ENCODE results near the gene POLR2H. TPM values are rescaled to one million over a fixed set of nuclear protein-coding genes. Genes with fewer than 3 reads are reported as not detected.

Gene POLR2H
- total RNA-seq, 1 experiment from 2014 or later, result 153 TPM

- no peaks in the 10 kb centered on the region for H3K4me1 ChIP-seq (replicated peaks; ENCODE audit: insufficient read depth)
- H3K4me2 ChIP-seq, result no peak overlapping the region
- no TSS peak for BruUV-seq (replicated peaks)
- no peak overlapping the region for H3K27ac ChIP-seq
- peaks cover 8% of the 10 kb centered on the region for H3K36me3 ChIP-seq (ENCODE audit: low read depth)
- TF ChIP-seq EZH2 (IDR thresholded peaks at IDR 0.05; ENCODE audit: low read depth) (no peak), CTCF (conservative IDR thresholded peaks at IDR 0.05) (no peak)
- H3K79me2 ChIP-seq (ENCODE audit: low read depth), result no peaks in the 10 kb centered on the region
- H2AFZ ChIP-seq, result no peak overlapping the region
- no peaks in the 10 kb centered on the region for H3K9me3 ChIP-seq (ENCODE audit: insufficient read depth, low read depth)
- no peaks in the 10 kb centered on the region for H3K9me2 ChIP-seq (ENCODE audit: insufficient read depth)
- POLR2A ChIA-PET (ENCODE audit: unreplicated experiment), result interaction anchor here (0.7 kb wide), 1 partner anchor 14 kb away, joined by 3 read pairs; no protein-coding TSS in a partner anchor
- peaks cover 38% of the 10 kb centered on the region for H3F3A ChIP-seq (ENCODE audit: insufficient read depth, low read depth)
- intact Hi-C loops (cut with micrococcal nuclease; ENCODE audit: unreplicated experiment), result loop anchor here (5.0 kb wide), 1 partner anchor 429 kb away; no protein-coding TSS in a partner anchor
- DNase-seq, result no peak
- peaks cover 46% of the 10 kb centered on the region for H3K27me3 ChIP-seq (ENCODE audit: insufficient read depth, low read depth)
- no peak overlapping the region for H3K4me3 ChIP-seq
- peaks cover 10% of the 10 kb centered on the region for H4K20me1 ChIP-seq (ENCODE audit: insufficient read depth)
- CTCF ChIA-PET, result interaction anchor here (0.6 to 3.8 kb wide), 4 partner anchors 141 to 544 kb away, joined by 3 to 75 read pairs (median 24); no protein-coding TSS in a partner anchor
Observed at GRCh38 chr3:184372911-184373310, 11.4 kb downstream of the POLR2H start.

- intact Hi-C loops (cut with micrococcal nuclease; ENCODE audit: unreplicated experiment), result loop anchor here (5.0 kb wide), 1 partner anchor 429 kb away; no protein-coding TSS in a partner anchor
- no peaks in the 10 kb centered on the region for H3K9me2 ChIP-seq (ENCODE audit: insufficient read depth)
- no peak overlapping the region for H3K4me2 ChIP-seq
- H2AFZ ChIP-seq, result no peak overlapping the region
- DNase-seq, result peak; percentile 37 to 43
- H3K27ac ChIP-seq, result no peak overlapping the region
- H3K36me3 ChIP-seq (ENCODE audit: low read depth), result peaks cover 3% of the 10 kb centered on the region
- no peaks in the 10 kb centered on the region for H3K9me3 ChIP-seq (ENCODE audit: insufficient read depth, low read depth)
- BruUV-seq (replicated peaks), result no TSS peak
- ChIA-PET POLR2A (ENCODE audit: unreplicated experiment) (interaction anchor here (0.7 kb wide), 1 partner anchor 14 kb away, joined by 3 read pairs; no protein-coding TSS in a partner anchor), CTCF (interaction anchor here (0.7 to 3.8 kb wide), 3 partner anchors 140 to 545 kb away, joined by 3 to 75 read pairs (median 45); no protein-coding TSS in a partner anchor)
- H3K4me1 ChIP-seq (replicated peaks; ENCODE audit: insufficient read depth), result no peaks in the 10 kb centered on the region
- H4K20me1 ChIP-seq (ENCODE audit: insufficient read depth), result peaks cover 9% of the 10 kb centered on the region
- H3F3A ChIP-seq (ENCODE audit: insufficient read depth, low read depth), result peaks cover 33% of the 10 kb centered on the region
- H3K4me3 ChIP-seq, result no peak overlapping the region
- no peaks in the 10 kb centered on the region for H3K79me2 ChIP-seq (ENCODE audit: low read depth)
- no peak for TF ChIP-seq CTCF (conservative IDR thresholded peaks at IDR 0.05)
- TF ChIP-seq EZH2 (IDR thresholded peaks at IDR 0.05; ENCODE audit: low read depth), result no peak
- peaks cover 51% of the 10 kb centered on the region for H3K27me3 ChIP-seq (ENCODE audit: insufficient read depth, low read depth)
Observed at GRCh38 chr3:184373422-184373821, 11.9 kb downstream of the POLR2H start.

- no peaks in the 10 kb centered on the region for H3K36me3 ChIP-seq (ENCODE audit: low read depth)
- DNase-seq, result no peak
- no peak for TF ChIP-seq CTCF (conservative IDR thresholded peaks at IDR 0.05)
- no peak for TF ChIP-seq EZH2 (IDR thresholded peaks at IDR 0.05; ENCODE audit: low read depth)
- H3K27ac ChIP-seq, result no peak overlapping the region
- H3K79me2 ChIP-seq (ENCODE audit: low read depth), result no peaks in the 10 kb centered on the region
- H3K4me1 ChIP-seq (replicated peaks; ENCODE audit: insufficient read depth), result no peaks in the 10 kb centered on the region
- CTCF ChIA-PET, result interaction anchor here (0.6 to 1.2 kb wide), 3 partner anchors 9 to 146 kb away, joined by 3 to 12 read pairs (median 6); no protein-coding TSS in a partner anchor
- H3K27me3 ChIP-seq (ENCODE audit: insufficient read depth, low read depth), result peaks cover 67% of the 10 kb centered on the region
- H2AFZ ChIP-seq, result no peak overlapping the region
- no peaks in the 10 kb centered on the region for H3K9me2 ChIP-seq (ENCODE audit: insufficient read depth)
- H4K20me1 ChIP-seq (ENCODE audit: insufficient read depth), result no peaks in the 10 kb centered on the region
- peaks cover 8% of the 10 kb centered on the region; the same call in 1 of the 2 replicates for H3F3A ChIP-seq (ENCODE audit: insufficient read depth, low read depth)
- H3K4me2 ChIP-seq, result no peak overlapping the region
- no TSS peak for BruUV-seq (replicated peaks)
- intact Hi-C loops (cut with micrococcal nuclease; ENCODE audit: unreplicated experiment), result no loop called here
- no peaks in the 10 kb centered on the region for H3K9me3 ChIP-seq (ENCODE audit: insufficient read depth, low read depth)
- POLR2A ChIA-PET (ENCODE audit: unreplicated experiment), result no interaction called here
- H3K4me3 ChIP-seq, result no peak overlapping the region
Observed at GRCh38 chr3:184375747-184376461, 14.4 kb downstream of the POLR2H start.

All from PC-9 (cell line).